Pons (tissue), 1 donor: ENCODE results near the gene IGF1R.
A peak's percentile ranks its signal among the peaks of the same experiment; 100 is the strongest.

Experiments
- DNase-seq: peaks from one replicate; pipeline ENCODE4 v3.0.0-alpha.2; 2016; ENCODE audit warnings: low spot score

Gene IGF1R

GRCh38 chr15:98909968-98910885 is 261.9 kb downstream of the IGF1R start:
- no peak for DNase-seq

GRCh38 chr15:98914626-98915025 is 266.3 kb downstream of the IGF1R start:
- DNase-seq: no peak

- DNase-seq: no peak
Measured at GRCh38 chr15:98916826-98917225, 268.5 kb downstream of the IGF1R start.

GRCh38 chr15:98917417-98917816 is 269.1 kb downstream of the IGF1R start:
- no peak for DNase-seq

GRCh38 chr15:98920091-98920880 is 271.9 kb downstream of the IGF1R start:
- no peak for DNase-seq

GRCh38 chr15:98923171-98923570 is 274.8 kb downstream of the IGF1R start:
- peak; percentile 32 for DNase-seq

GRCh38 chr15:98923579-98923978 is 275.2 kb downstream of the IGF1R start:
- DNase-seq: no peak

GRCh38 chr15:98924401-98925049 is 276.2 kb downstream of the IGF1R start:
- no peak for DNase-seq

GRCh38 chr15:98926236-98926635 is 277.9 kb downstream of the IGF1R start:
- no peak for DNase-seq

- DNase-seq: no peak
Measured at GRCh38 chr15:98927022-98927421, 278.7 kb downstream of the IGF1R start.

- no peak for DNase-seq
Measured at GRCh38 chr15:98927996-98928395, 279.7 kb downstream of the IGF1R start.

- DNase-seq: no peak
Measured at GRCh38 chr15:98930576-98930975, 282.2 kb downstream of the IGF1R start.

- no peak for DNase-seq
Measured at GRCh38 chr15:98931004-98931403, 282.7 kb downstream of the IGF1R start.

GRCh38 chr15:98933406-98933805 is 285.1 kb downstream of the IGF1R start:
- DNase-seq: no peak

GRCh38 chr15:98935736-98936135 is 287.4 kb downstream of the IGF1R start:
- DNase-seq: no peak

GRCh38 chr15:98937413-98938104 is 289.2 kb downstream of the IGF1R start:
- no peak for DNase-seq

- no peak for DNase-seq
Measured at GRCh38 chr15:98938105-98938417, 289.7 kb downstream of the IGF1R start.

GRCh38 chr15:98938799-98939198 is 290.5 kb downstream of the IGF1R start:
- no peak for DNase-seq

- DNase-seq: no peak
Measured at GRCh38 chr15:98939311-98940080, 291.2 kb downstream of the IGF1R start.

- no peak for DNase-seq
Measured at GRCh38 chr15:98941595-98942255, 293.4 kb downstream of the IGF1R start.

GRCh38 chr15:98942431-98942830 is 294.1 kb downstream of the IGF1R start:
- no peak for DNase-seq
